Progenitor cell of endocrine pancreas (in vitro differentiated cells): ENCODE results near the gene PEMT. TPM values are rescaled to one million over a fixed set of nuclear protein-coding genes. Genes with fewer than 3 reads are reported as not detected.
"Not testable (repeated sequence)": the region's sequence is repeated elsewhere in the genome, so short reads cannot be mapped to it uniquely, and the experiment has no call there.

Source experiments
- DNase-seq: peaks from one replicate; pipeline ENCODE4 v3.0.0; 2021; ENCODE audit warnings: low spot score; ENCODE audit not compliant: unreplicated experiment
- H3K27ac Mint-ChIP-seq: 2 replicates; pipeline ENCODE4 v1.8.0; 2021; ENCODE audit warnings: mild to moderate bottlenecking, moderate library complexity, mixed read lengths
- H3K27me3 Mint-ChIP-seq: 2 replicates; pipeline ENCODE4 v1.8.0; 2021; ENCODE audit warnings: mixed read lengths
- H3K36me3 Mint-ChIP-seq: 2 replicates; pipeline ENCODE4 v1.8.0; 2022; ENCODE audit warnings: mixed read lengths; ENCODE audit not compliant: insufficient read depth
- H3K4me1 Mint-ChIP-seq: 2 replicates; pipeline ENCODE4 v1.8.0; 2021; ENCODE audit warnings: low read depth, mixed read lengths
- H3K4me3 Mint-ChIP-seq: 2 replicates; pipeline ENCODE4 v1.8.0; 2021; ENCODE audit warnings: low read depth, mild to moderate bottlenecking, moderate library complexity, mixed read lengths
- H3K9me3 Mint-ChIP-seq: 2 replicates; pipeline ENCODE4 v1.8.0; 2021; ENCODE audit warnings: low read depth, mixed read lengths
- CTCF ChIP-seq: fragments of 200-600 bp; sonication (generic); IDR thresholded peaks from one replicate; pipeline ENCODE4 v1.5.0; 2021; ENCODE audit warnings: antibody characterized with exemption, mild to moderate bottlenecking; ENCODE audit not compliant: unreplicated experiment
- total RNA-seq: library from RNA; stranded (reverse); gene quantifications from 2 replicates; pipeline ENCODE4 v1.2.1, GENCODE V29; 2021

PEMT gene
- total RNA-seq, 1 donor from 2014 or later, result 67.0 TPM

GRCh38 chr17:17469358-17469757, 122.2 kb downstream of the PEMT start:
- no peaks in the 10 kb centered on the region for H3K36me3 Mint-ChIP-seq
- no peak overlapping the region for H3K27ac Mint-ChIP-seq
- H3K9me3 Mint-ChIP-seq, result no peaks in the 10 kb centered on the region
- DNase-seq, result no peak
- peaks cover 16% of the 10 kb centered on the region for H3K27me3 Mint-ChIP-seq
- no peak overlapping the region for H3K4me3 Mint-ChIP-seq
- no peak for TF ChIP-seq CTCF
- no peaks in the 10 kb centered on the region for H3K4me1 Mint-ChIP-seq

GRCh38 chr17:17468217-17469010, 123.1 kb downstream of the PEMT start:
- Mint-ChIP-seq H3K9me3 (no peaks in the 10 kb centered on the region), H3K4me3 (no peak overlapping the region), H3K27ac (no peak overlapping the region), H3K27me3 (peaks cover 16% of the 10 kb centered on the region), H3K4me1 (no peaks in the 10 kb centered on the region), H3K36me3 (no peaks in the 10 kb centered on the region)
- no peak for TF ChIP-seq CTCF
- no peak for DNase-seq

GRCh38 chr17:17467720-17468119, 123.8 kb downstream of the PEMT start:
- no peak for DNase-seq
- no peaks in the 10 kb centered on the region for H3K9me3 Mint-ChIP-seq
- TF ChIP-seq CTCF, result no peak
- H3K36me3 Mint-ChIP-seq, result no peaks in the 10 kb centered on the region
- no peak overlapping the region for H3K27ac Mint-ChIP-seq
- H3K4me1 Mint-ChIP-seq, result no peaks in the 10 kb centered on the region
- H3K27me3 Mint-ChIP-seq, result peaks cover 16% of the 10 kb centered on the region
- H3K4me3 Mint-ChIP-seq, result no peak overlapping the region

GRCh38 chr17:17467016-17467415, 124.5 kb downstream of the PEMT start:
- H3K4me3 Mint-ChIP-seq, result no peak overlapping the region
- H3K9me3 Mint-ChIP-seq, result no peaks in the 10 kb centered on the region
- no peaks in the 10 kb centered on the region for H3K36me3 Mint-ChIP-seq
- no peak for DNase-seq
- H3K4me1 Mint-ChIP-seq, result no peaks in the 10 kb centered on the region
- H3K27me3 Mint-ChIP-seq, result peaks cover 13% of the 10 kb centered on the region
- TF ChIP-seq CTCF, result no peak
- no peak overlapping the region for H3K27ac Mint-ChIP-seq

- DNase-seq, result no peak
- Mint-ChIP-seq H3K36me3 (no peaks in the 10 kb centered on the region), H3K4me3 (no peak overlapping the region), H3K27ac (no peak overlapping the region), H3K9me3 (no peaks in the 10 kb centered on the region), H3K4me1 (no peaks in the 10 kb centered on the region), H3K27me3 (peaks cover 12% of the 10 kb centered on the region)
- TF ChIP-seq CTCF, result no peak
Measured at GRCh38 chr17:17466511-17466910, 125.0 kb downstream of the PEMT start.

- H3K9me3 Mint-ChIP-seq, DNase-seq, H3K4me3 Mint-ChIP-seq, H3K27ac Mint-ChIP-seq, H3K4me1 Mint-ChIP-seq, H3K36me3 Mint-ChIP-seq: not testable (repeated sequence)
- peaks cover 12% of the 10 kb centered on the region for H3K27me3 Mint-ChIP-seq
Measured at GRCh38 chr17:17465878-17466277, 125.6 kb downstream of the PEMT start.
